ENCODE results near the gene CASP2. TPM values are rescaled to one million over a fixed set of nuclear protein-coding genes. Genes with fewer than 3 reads are reported as not detected.

Gene CASP2
- total and polyA plus RNA-seq, 2 of the 8 experiments (the other 6 are each of a cell fraction or from before 2014, with no cell fraction given): 23.7 to 35.3 TPM

DNA sequence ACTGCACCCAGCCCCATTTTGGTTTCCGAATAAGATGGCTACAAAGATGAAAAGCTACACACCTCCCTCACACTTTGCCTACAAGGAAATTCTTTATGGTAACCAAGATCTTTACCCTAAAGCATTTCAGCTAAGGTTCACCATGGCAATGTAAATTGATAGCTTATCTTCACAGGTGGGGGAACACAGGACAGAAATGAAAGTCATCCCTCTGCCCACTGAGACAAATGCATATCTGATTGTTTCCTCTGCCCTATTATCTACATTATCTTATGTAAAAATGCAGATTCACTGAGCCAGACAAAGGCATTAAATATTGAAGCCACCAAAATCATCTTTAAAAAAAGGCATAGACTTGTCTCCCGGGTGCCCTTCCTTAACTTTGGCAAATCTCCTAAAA lies 6.6 kb upstream of the CASP2 start:
- CTCF ChIA-PET (ENCODE audit: partially characterized antibody): interaction anchor here (1.2 to 3.8 kb wide), 6 partner anchors 13 to 66 kb away, joined by 3 to 21 read pairs (median 6); no protein-coding TSS in a partner anchor
- TF ChIP-seq CBX5 (IDR thresholded peaks at IDR 0.05; ENCODE audit: low read depth, low read length) (no peak), PHF8 (conservative IDR thresholded peaks at IDR 0.05; ENCODE audit: low read depth, low read length) (no peak), CBX8 (IDR thresholded peaks at IDR 0.05; ENCODE audit: borderline replicate concordance, low read depth, low read length) (no peak), RFX5 (IDR thresholded peaks at IDR 0.05; ENCODE audit: borderline replicate concordance, low read depth, low read length) (no peak), EZH2 (IDR thresholded peaks at IDR 0.05; ENCODE audit: low read depth, low read length, severe bottlenecking) (no peak), TEAD4 (IDR thresholded peaks at IDR 0.05; ENCODE audit: low read depth, low read length) (no peak), TAF1 (IDR thresholded peaks at IDR 0.05; ENCODE audit: low read depth, low read length) (no peak), JUND (IDR thresholded peaks at IDR 0.05; ENCODE audit: low read length) (no peak), ZNF274 (IDR thresholded peaks at IDR 0.05; ENCODE audit: borderline replicate concordance, extremely low read depth, low read length) (no peak), CEBPB (IDR thresholded peaks at IDR 0.05; ENCODE audit: low read depth, low read length) (no peak), SP1 (IDR thresholded peaks at IDR 0.05; ENCODE audit: low read depth, low read length) (no peak), HDAC2 (IDR thresholded peaks at IDR 0.05; ENCODE audit: borderline replicate concordance in 1 of 2, low read depth in 2 of 2, low read length in 2 of 2) (no peak), POLR2A (IDR thresholded peaks at IDR 0.05; ENCODE audit: control extremely low read depth in 1 of 2, low read depth in 2 of 2, low read length in 2 of 2) (no peak), SIX5 (IDR thresholded peaks at IDR 0.05; ENCODE audit: low read depth, low read length) (no peak), SIRT6 (IDR thresholded peaks at IDR 0.05; ENCODE audit: low read length) (no peak)

More for the DNA sequence above, 6.6 kb upstream of the CASP2 start:
- H2BK20ac ChIP-seq (ENCODE audit: low read length): no peak overlapping the region
- no peak overlapping the region for H2AFZ ChIP-seq (ENCODE audit: low read length)
- H3K18ac ChIP-seq (ENCODE audit: extremely low read depth, low read length): no peak overlapping the region
- H3K79me1 ChIP-seq (ENCODE audit: low read depth, low read length): no peaks in the 10 kb centered on the region
- H3K14ac ChIP-seq (ENCODE audit: insufficient read length): no peak overlapping the region
- 94% methylated on average over 2 of the region's 2 CpGs; no CpG with 5 or more reads in 1 of the 2 experiments for WGBS, 2 experiments (ENCODE audit: extremely low coverage in 1 of 2, insufficient coverage in 1 of 2, insufficient read length in 1 of 2, insufficient replicate concordance in 2 of 2, low coverage in 1 of 2, low lambda C conversion rate in 2 of 2, missing lambda C conversion rate in 1 of 2)
- no peak overlapping the region for H4K5ac ChIP-seq (ENCODE audit: insufficient read length, low read depth, low read length)
- H3K56ac ChIP-seq (replicated peaks; ENCODE audit: insufficient read length, low read depth, low read length): no peak overlapping the region
- H2BK5ac ChIP-seq (ENCODE audit: low read depth, low read length): no peak overlapping the region
- no peak overlapping the region for H2BK15ac ChIP-seq (ENCODE audit: low read length)
- H3K36me3 ChIP-seq (ENCODE audit: control insufficient read depth in 2 of 4, insufficient read depth in 4 of 4, low read length in 3 of 4): no peaks in the 10 kb centered on the region
- no peaks in the 10 kb centered on the region for H3K79me2 ChIP-seq (ENCODE audit: control insufficient read depth in 1 of 2, insufficient read depth in 2 of 2, low read length in 2 of 2)
- H3K9me3 ChIP-seq (ENCODE audit: insufficient read depth in 2 of 2, low read depth in 1 of 2, low read length in 1 of 2): peaks cover 0 to 2% of the 10 kb centered on the region in 2 experiments; a peak in 1 of 4 replicates
- H3K9ac ChIP-seq (replicated peaks in 1 of 4; ENCODE audit: extremely low read depth in 1 of 4, low read depth in 3 of 4, low read length in 3 of 4): no peak overlapping the region
- peaks cover 9 to 12% (median 10%) of the 10 kb centered on the region in 4 experiments for H3K4me1 ChIP-seq (replicated peaks in 1 of 4; ENCODE audit: control insufficient read depth in 3 of 4, insufficient read depth in 4 of 4, low read length in 3 of 4)
- no peak overlapping the region for H3K4ac ChIP-seq (replicated peaks; ENCODE audit: insufficient read length, low read depth, low read length)
- DNase-seq (ENCODE audit: low read depth in 1 of 2, low spot score in 2 of 2) (no peak), FAIRE-seq (no peak)
- no peak overlapping the region for H2BK120ac ChIP-seq (replicated peaks; ENCODE audit: low read depth, low read length)
- H3K27me3 ChIP-seq (replicated peaks in 1 of 4; ENCODE audit: control insufficient read depth in 3 of 4, extremely low read depth in 1 of 4, insufficient read depth in 3 of 4, low read length in 3 of 4): peaks cover 2 to 8% (median 7%) of the 10 kb centered on the region in 4 experiments
- no peak overlapping the region for H3K23ac ChIP-seq (ENCODE audit: insufficient read length)
- no peak overlapping the region for H4K8ac ChIP-seq (ENCODE audit: extremely low read depth, insufficient read depth, low read length)
- POLR2A ChIA-PET (ENCODE audit: partially characterized antibody): interaction anchor here (2.4 kb wide), 1 partner anchor 18 kb away, joined by 8 read pairs; the partner anchor contains the start of gene GSTK1
- no peak overlapping the region for H4K91ac ChIP-seq (replicated peaks; ENCODE audit: insufficient read length, low read length)
- no peak overlapping the region for H3K4me2 ChIP-seq (ENCODE audit: insufficient read depth in 1 of 2, low read depth in 2 of 2, low read length in 2 of 2)
- no peak overlapping the region for H2BK12ac ChIP-seq (ENCODE audit: low read depth, low read length)
- no peak overlapping the region for H3K4me3 ChIP-seq (ENCODE audit: extremely low read depth in 1 of 4, insufficient read depth in 2 of 4, low read depth in 3 of 4, low read length in 4 of 4)
- no peaks in the 10 kb centered on the region for H4K20me1 ChIP-seq (replicated peaks in 1 of 2; ENCODE audit: control insufficient read depth in 1 of 2, insufficient read depth in 2 of 2, low read length in 2 of 2)
- H2AK5ac ChIP-seq (ENCODE audit: low read depth, low read length): no peak overlapping the region
- peaks cover 4% of the 10 kb centered on the region; the same call in 1 of the 2 replicates for H3K23me2 ChIP-seq (ENCODE audit: low read depth, low read length)
- no peak overlapping the region for H3K27ac ChIP-seq (ENCODE audit: low read depth, low read length)

Data from H1 (cell line).